ENCODE measurements around the gene STAT2. TPM values are rescaled to one million over a fixed set of nuclear protein-coding genes. Genes with fewer than 3 reads are reported as not detected.

The STAT2 gene
- total and polyA plus RNA-seq, 9 of the 15 experiments (the other 6 are each of a cell fraction or from before 2014, with no cell fraction given) = 15.5 to 46.9 (median 40.1) TPM

DNA sequence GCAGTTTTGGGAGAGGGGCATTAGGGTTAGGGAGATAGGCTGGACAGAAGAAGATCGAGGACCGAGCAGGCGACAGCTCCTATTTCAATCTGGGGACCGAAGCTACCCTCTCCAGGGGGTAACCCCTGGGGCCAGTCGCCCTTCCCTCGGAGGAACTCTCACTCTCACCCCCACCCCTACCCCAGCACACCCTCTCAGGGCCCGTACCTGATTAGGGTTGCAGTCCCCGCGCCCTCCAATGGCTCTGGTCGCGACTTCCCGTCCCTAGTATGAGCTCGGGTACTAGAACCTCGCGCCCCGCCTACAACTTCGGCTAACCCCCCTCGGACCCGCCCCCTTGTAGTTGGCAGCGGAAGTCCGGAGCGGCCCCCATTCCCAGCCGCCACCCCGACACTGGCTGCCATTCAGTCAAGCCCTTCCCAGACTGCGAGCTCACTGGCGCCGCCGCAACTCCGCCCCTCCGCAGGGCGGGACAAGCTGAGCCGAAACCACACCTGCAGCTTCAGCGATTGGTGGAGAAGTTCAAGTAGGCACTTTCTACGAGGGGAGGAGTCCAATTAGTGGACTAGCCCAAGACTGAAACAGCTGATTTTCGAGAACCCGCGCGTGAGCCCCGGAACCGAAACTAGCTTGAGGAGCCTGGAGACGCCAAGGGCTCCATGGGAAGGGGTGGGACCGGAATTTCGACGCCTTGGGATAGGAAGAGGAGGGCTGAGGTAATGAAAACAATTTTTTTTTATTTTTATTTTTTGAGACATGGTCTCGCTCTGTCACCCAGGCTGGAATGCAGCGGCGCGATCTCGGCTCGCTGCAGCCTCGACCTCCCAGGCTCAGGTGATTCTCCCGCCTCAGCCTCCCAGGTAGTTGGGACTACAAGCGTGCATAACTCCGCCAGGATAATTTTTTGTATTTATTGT is at the start of gene STAT2 (continued):
- TF ChIP-seq ZMIZ1 (IDR thresholded peaks at IDR 0.05; ENCODE audit: low read depth in 2 of 2, low read length in 2 of 2) (peak in 1 of 2 experiments; percentile 77; a peak in 2 of 4 replicates), TCF7 (IDR thresholded peaks at IDR 0.05; ENCODE audit: borderline replicate concordance) (no peak), SP1 (CRISPR knock-in tag; IDR thresholded peaks at IDR 0.05) (peak; percentile 98), RBBP5 (IDR thresholded peaks at IDR 0.05; ENCODE audit: borderline replicate concordance, insufficient read depth, low read length, poor library complexity, severe bottlenecking) (peak; percentile 58), ZNF586 (CRISPR knock-in tag; conservative IDR thresholded peaks at IDR 0.05) (no peak), CEBPB (tag; IDR thresholded peaks at IDR 0.05) (no peak), ILK (tag; IDR thresholded peaks at IDR 0.05; ENCODE audit: borderline replicate concordance, low read depth) (no peak), YY1 (IDR thresholded peaks at IDR 0.05; ENCODE audit: borderline replicate concordance in 1 of 3, control insufficient read depth in 1 of 3, extremely low read depth in 1 of 3, insufficient read depth in 3 of 3, insufficient read length in 1 of 3, insufficient replicate concordance in 2 of 3, low read depth in 1 of 3, low read length in 2 of 3) (peak in 2 of 3 experiments; percentile 57 to 78), DIDO1 (tag; IDR thresholded peaks at IDR 0.05; ENCODE audit: low read depth) (no peak), ZNF134 (CRISPR knock-in tag; conservative IDR thresholded peaks at IDR 0.05) (peak; percentile 97), SMAD1 (IDR thresholded peaks at IDR 0.05; ENCODE audit: low read depth, low read length, partially characterized antibody) (peak; percentile 51), BACH1 (tag; IDR thresholded peaks at IDR 0.05) (no peak), ZC3H8 (IDR thresholded peaks at IDR 0.05) (no peak), TAF15 (IDR thresholded peaks at IDR 0.05; ENCODE audit: low read depth, low read length) (no peak), ZNF436 (CRISPR knock-in tag; IDR thresholded peaks at IDR 0.05) (no peak), POLR3G (IDR thresholded peaks at IDR 0.05; ENCODE audit: extremely low read depth, insufficient read length, insufficient replicate concordance) (no peak), STAT5A (IDR thresholded peaks at IDR 0.05; ENCODE audit: borderline replicate concordance, low read length) (no peak), ZNF232 (CRISPR knock-in tag; IDR thresholded peaks at IDR 0.05) (no peak), MNT (conservative IDR thresholded peaks at IDR 0.05) (peak; percentile 81 to 88)
- TF ChIP-seq, protein P1, sequence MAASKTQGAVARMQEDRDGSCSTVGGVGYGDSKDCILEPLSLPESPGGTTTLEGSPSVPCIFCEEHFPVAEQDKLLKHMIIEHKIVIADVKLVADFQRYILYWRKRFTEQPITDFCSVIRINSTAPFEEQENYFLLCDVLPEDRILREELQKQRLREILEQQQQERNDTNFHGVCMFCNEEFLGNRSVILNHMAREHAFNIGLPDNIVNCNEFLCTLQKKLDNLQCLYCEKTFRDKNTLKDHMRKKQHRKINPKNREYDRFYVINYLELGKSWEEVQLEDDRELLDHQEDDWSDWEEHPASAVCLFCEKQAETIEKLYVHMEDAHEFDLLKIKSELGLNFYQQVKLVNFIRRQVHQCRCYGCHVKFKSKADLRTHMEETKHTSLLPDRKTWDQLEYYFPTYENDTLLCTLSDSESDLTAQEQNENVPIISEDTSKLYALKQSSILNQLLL (CRISPR knock-in tag; IDR thresholded peaks at IDR 0.05; ENCODE audit: borderline replicate concordance) = no peak

All from K562 (cell line).